Measurements from ENCODE around the gene BLTP3B.

Gene BLTP3B

DNA sequence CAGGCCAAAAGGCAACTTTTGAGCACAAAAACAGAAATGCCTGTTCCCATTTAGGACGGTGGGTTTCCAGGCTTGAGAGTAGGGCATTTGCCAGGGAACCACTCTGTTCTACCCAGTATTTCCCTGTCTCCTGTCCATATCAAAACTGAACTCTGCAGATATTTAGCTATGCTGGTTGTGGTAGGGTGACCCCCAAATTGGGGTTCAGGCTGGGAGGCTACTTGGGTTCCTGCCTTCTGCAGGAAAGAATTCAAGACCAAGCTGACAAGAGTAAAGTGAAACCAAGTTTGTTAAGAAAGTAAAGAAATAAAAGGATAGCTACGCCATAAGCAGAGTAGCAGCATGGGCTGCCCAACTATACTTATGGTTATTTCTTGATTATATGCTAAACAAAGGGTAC, 3.6 kb upstream of the BLTP3B start:
- H3K27ac Mint-ChIP-seq, result no peak overlapping the region
- H3K27me3 Mint-ChIP-seq (ENCODE audit: low read depth), result no peaks in the 10 kb centered on the region
- no peaks in the 10 kb centered on the region for H3K9me3 Mint-ChIP-seq
- peaks cover 7% of the 10 kb centered on the region for H3K4me1 Mint-ChIP-seq (ENCODE audit: low read depth)
- no peaks in the 10 kb centered on the region for H3K36me3 Mint-ChIP-seq (ENCODE audit: low read depth)
- no peak overlapping the region for H3K4me3 Mint-ChIP-seq

DNA sequence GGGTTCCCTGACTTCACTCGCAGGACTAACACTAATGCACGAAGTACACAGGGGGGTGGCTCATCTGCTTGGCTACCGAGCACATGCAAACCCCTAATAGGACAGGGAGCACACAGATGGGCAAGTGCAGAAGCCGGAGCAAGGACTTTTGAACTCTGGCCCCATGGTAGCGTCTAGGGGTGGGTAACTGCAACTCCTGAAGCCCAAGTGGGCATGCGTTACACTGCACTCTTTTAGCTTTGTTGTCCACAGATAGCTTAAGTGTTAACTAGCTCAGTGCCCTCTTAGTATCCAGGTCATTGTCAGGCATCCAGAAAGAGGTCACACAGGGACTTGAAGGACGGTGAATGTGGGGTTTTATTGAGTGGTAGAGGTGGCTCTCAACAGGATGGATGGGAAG, 3.0 kb upstream of the BLTP3B start:
- H3K27me3 Mint-ChIP-seq (ENCODE audit: low read depth), result no peaks in the 10 kb centered on the region
- no peaks in the 10 kb centered on the region for H3K9me3 Mint-ChIP-seq
- H3K4me1 Mint-ChIP-seq (ENCODE audit: low read depth), result peaks cover 10% of the 10 kb centered on the region
- H3K27ac Mint-ChIP-seq, result no peak overlapping the region
- no peak overlapping the region for H3K4me3 Mint-ChIP-seq
- peaks cover 2% of the 10 kb centered on the region for H3K36me3 Mint-ChIP-seq (ENCODE audit: low read depth)

DNA sequence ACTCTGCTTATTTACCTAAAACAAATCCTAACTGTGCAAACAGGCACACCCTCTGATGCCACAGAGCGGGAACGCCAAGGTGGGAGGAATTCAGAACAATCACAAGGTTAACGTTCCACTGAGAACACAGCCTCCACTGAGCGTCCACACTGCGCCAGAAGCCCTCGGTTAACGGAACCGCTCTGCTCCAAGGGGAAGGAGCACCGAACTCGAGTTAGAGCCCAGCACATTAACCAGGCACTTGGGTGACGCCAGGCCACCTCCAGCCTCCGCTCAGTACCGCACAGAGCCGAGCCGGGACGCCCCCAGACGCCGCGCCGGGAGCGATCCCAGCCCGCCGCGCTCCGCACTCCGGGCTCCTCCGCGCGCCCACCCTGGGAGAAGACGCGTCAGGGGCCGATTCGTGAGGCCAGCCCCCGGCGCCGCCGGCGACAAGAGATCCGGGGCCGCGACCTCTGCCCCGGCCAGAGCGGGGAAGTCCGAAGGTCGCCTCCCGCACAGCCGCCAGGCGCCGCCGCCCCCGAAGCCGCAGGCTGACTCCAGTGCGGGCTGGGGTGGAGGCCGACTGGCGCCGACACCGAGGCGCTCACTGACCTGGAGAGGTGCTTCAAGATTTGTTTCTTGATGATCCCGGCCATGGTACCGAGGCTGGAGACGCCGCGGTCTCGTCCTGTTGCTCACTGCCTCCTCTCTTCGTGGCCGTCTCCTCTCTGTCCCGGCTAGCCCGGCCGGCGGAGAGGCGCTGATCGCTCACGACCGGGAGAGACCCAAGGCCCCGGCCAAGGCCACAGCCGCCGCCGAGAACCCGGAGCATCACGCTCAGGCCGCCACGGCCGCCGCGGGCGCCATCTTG, 450 bp downstream of the BLTP3B start:
- H3K36me3 Mint-ChIP-seq (ENCODE audit: low read depth), result peaks cover 6% of the 10 kb centered on the region

DNA sequence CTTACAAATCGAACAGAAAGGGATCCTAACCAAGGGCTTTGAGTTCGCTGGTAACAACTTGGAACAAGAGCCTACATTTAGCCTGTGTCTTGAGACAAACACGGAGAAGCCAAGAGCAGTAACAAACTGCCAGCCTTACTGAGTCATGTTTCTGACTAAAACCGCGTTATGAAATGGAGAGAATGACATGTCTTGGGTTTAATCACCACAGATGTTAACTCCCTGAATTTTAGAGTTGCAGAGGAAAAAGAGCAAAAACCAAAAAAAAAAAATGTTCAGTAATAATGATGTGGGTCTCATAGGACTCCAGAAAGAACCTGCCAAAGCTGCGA, 1.0 kb downstream of the BLTP3B start:
- H3K4me1 Mint-ChIP-seq (ENCODE audit: low read depth), result peaks cover 35% of the 10 kb centered on the region
- H3K27ac Mint-ChIP-seq, result peak overlapping the region; percentile 92
- no peaks in the 10 kb centered on the region for H3K27me3 Mint-ChIP-seq (ENCODE audit: low read depth)
- no peaks in the 10 kb centered on the region for H3K9me3 Mint-ChIP-seq
- peak overlapping the region; percentile 84 for H3K4me3 Mint-ChIP-seq
- H3K36me3 Mint-ChIP-seq (ENCODE audit: low read depth), result peaks cover 6% of the 10 kb centered on the region

More for the DNA sequence above, 450 bp downstream of the BLTP3B start:
- Mint-ChIP-seq H3K4me3 (peak overlapping the region; percentile 90), H3K27me3 (ENCODE audit: low read depth) (no peaks in the 10 kb centered on the region), H3K9me3 (no peaks in the 10 kb centered on the region), H3K27ac (peak overlapping the region; percentile 93), H3K4me1 (ENCODE audit: low read depth) (peaks cover 33% of the 10 kb centered on the region)

DNA sequence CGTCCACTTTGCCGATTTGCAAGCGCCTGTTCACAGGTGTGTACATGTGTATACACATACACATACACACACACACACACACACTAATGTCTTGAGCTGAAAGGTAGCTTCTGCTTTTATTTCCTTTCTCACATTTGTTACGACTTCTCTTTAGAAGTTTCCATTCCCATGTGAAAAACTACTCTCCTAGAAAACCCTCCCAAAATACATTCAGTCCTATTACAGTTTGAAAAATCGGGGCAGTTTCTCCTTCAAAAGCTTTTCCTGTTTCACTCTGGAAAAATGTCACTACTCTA, 3.9 kb downstream of the BLTP3B start:
- no peaks in the 10 kb centered on the region for H3K27me3 Mint-ChIP-seq (ENCODE audit: low read depth)
- H3K4me3 Mint-ChIP-seq, result no peak overlapping the region
- H3K27ac Mint-ChIP-seq, result no peak overlapping the region
- peaks cover 39% of the 10 kb centered on the region for H3K4me1 Mint-ChIP-seq (ENCODE audit: low read depth)
- H3K9me3 Mint-ChIP-seq, result no peaks in the 10 kb centered on the region
- H3K36me3 Mint-ChIP-seq (ENCODE audit: low read depth), result peaks cover 9% of the 10 kb centered on the region

DNA sequence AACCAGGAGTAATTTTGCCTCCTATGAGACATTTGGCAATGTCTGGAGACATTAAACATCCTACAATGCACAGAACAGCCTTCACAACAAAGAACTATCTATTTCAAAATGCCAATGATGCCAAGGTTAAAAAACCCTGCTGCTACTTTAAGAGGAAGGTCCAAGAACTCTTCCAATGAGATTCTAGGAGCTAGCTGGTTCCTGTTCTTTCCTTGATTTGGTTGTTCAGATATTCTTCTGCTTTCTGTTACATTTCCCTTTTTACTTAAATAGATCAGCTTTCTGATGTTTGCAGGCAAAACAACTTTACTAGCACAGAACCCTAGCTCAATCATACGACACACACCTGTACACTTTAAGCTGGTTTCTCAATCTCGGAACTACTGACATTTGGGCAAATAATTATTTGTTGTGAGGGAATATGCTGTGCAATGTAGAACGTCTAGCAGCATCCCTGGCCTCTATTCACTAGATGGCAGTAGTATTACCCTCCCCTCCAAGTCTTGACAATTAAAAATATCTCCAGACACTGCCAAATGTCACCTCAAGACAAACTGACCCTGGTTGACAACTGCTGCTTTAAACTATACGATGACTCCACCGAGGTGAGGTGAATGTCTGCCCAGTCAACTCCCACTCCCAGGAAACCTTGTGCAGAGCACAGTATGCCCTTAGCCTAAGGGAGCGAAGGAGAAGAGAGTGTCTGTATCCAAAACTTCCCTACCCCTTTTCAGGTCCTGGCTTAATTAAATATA, 4.4 kb downstream of the BLTP3B start:
- Mint-ChIP-seq H3K4me1 (ENCODE audit: low read depth) (peaks cover 38% of the 10 kb centered on the region), H3K27me3 (ENCODE audit: low read depth) (no peaks in the 10 kb centered on the region), H3K4me3 (no peak overlapping the region), H3K27ac (no peak overlapping the region), H3K9me3 (no peaks in the 10 kb centered on the region), H3K36me3 (ENCODE audit: low read depth) (peaks cover 10% of the 10 kb centered on the region)

DNA sequence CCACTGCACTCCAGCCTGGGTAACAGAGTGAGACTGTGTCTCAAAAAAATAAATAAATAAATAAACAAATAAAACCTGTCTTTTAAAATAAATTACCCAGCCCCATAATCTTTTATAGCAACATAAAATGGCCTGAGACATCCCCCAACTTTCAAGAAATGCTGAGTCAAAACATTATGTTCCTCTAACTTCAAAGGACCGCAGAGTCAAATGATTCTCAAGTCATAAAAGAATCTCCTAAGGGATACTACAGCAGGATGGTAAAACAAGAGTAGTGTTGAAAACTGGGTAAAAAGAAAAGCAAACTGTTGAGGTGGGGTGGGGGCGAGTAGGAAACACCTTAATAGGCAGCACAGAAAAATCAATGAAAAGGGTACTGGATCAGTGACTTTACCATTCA, 9.5 kb downstream of the BLTP3B start:
- Mint-ChIP-seq H3K4me1 (ENCODE audit: low read depth) (peaks cover 19% of the 10 kb centered on the region), H3K9me3 (peaks cover 4% of the 10 kb centered on the region), H3K36me3 (ENCODE audit: low read depth) (peaks cover 5% of the 10 kb centered on the region), H3K27ac (no peak overlapping the region), H3K4me3 (no peak overlapping the region), H3K27me3 (ENCODE audit: low read depth) (no peaks in the 10 kb centered on the region)

DNA sequence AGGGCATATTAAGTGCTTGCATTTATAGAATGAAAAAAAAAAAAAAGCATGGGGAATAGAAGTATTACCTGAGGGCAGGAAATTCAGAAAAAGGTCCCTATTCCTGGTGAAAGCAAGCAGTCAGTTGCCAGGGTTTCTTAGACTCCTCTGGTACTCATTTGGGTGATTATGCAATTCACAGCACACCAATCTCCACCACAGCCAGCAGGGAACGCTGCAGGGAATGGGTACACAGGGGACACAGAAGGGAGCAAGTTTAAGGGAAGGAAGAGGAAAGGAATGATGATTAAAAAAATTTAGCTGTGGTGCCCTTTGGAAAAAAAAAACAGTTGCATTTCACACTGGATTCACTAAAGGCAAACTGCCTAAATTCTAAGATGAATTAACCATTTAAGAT, 14.2 kb downstream of the BLTP3B start:
- Mint-ChIP-seq H3K4me3 (no peak overlapping the region), H3K4me1 (ENCODE audit: low read depth) (peaks cover 17% of the 10 kb centered on the region), H3K36me3 (ENCODE audit: low read depth) (peaks cover 2% of the 10 kb centered on the region), H3K27ac (peak overlapping the region; percentile 43), H3K27me3 (ENCODE audit: low read depth) (no peaks in the 10 kb centered on the region), H3K9me3 (peaks cover 4% of the 10 kb centered on the region)

DNA sequence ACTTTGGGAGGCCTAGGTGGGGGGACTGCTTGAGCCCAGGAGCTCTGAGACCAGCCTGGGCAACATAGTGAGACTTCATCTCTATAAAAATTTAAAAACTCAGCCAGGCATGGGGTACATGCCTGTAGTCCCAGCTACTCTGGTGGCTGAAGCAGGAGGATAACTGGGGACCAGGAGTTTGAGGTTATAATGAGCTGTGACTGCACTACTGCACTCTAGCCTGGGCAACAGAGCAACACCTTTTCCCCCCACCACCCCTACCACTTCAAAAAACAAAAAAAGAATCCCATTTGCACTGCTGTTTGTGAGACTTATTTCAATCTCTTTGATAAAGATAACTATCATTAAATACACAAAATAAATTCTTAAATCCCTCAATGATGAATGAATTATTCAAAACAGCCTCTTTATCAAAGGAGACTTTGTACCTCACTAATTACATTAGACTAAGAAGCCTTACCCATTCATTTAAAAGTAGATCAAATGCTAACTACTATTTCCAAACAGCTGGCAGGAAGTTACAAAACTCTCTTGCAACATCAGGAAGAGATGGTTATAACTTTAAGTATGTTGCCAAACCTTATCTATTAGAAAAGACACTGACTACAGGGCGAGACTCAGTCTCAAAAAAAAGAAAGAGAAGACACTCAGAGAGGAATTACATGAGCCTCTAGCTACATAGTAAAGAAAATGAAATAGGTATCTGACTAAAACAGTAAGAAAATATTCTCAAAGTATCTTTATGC, 14.7 kb downstream of the BLTP3B start:
- Mint-ChIP-seq H3K36me3 (ENCODE audit: low read depth) (no peaks in the 10 kb centered on the region), H3K27ac (peak overlapping the region; percentile 43), H3K4me3 (no peak overlapping the region), H3K27me3 (ENCODE audit: low read depth) (no peaks in the 10 kb centered on the region), H3K4me1 (ENCODE audit: low read depth) (peaks cover 15% of the 10 kb centered on the region), H3K9me3 (peaks cover 4% of the 10 kb centered on the region)

DNA sequence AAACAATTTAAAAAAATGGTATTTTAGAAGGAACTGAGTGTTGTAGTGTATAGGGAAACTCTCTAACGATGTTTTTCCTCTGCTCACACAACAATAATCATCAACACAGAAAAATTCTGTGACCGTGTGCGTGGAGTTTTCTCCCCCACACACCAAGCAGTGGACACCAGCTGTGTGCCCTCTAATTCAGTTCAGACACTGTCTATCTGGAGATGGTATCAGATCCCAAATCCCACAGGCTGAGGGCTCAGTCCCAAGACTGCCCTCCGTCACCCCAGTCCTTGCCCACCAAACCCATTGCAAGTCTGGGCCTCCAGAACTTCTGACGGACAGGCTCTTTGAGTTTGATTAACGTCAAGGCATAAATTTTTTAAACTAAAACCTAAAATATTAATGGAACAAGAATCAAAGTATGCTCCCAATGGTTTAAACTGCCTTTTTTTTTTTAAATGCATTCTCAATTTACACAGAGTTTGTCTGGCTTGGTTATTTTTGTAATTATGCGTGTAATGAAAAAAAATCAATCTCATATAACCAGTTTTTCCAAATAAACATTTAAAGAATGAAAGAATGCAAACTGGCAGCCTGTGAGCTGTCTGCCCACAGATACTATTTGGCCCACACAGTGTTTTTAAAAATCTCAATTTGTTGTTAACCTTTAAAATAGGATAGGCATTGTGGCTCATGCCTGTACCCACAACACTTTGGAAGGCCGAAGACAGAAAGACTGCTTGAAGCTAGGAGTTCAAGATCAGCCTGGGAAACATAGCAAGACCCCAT, 19.2 kb downstream of the BLTP3B start:
- no peaks in the 10 kb centered on the region for H3K27me3 Mint-ChIP-seq (ENCODE audit: low read depth)
- peaks cover 11% of the 10 kb centered on the region for H3K36me3 Mint-ChIP-seq (ENCODE audit: low read depth)
- peaks cover 9% of the 10 kb centered on the region for H3K4me1 Mint-ChIP-seq (ENCODE audit: low read depth)
- H3K4me3 Mint-ChIP-seq, result no peak overlapping the region
- H3K9me3 Mint-ChIP-seq, result peaks cover 12% of the 10 kb centered on the region
- H3K27ac Mint-ChIP-seq, result no peak overlapping the region

DNA sequence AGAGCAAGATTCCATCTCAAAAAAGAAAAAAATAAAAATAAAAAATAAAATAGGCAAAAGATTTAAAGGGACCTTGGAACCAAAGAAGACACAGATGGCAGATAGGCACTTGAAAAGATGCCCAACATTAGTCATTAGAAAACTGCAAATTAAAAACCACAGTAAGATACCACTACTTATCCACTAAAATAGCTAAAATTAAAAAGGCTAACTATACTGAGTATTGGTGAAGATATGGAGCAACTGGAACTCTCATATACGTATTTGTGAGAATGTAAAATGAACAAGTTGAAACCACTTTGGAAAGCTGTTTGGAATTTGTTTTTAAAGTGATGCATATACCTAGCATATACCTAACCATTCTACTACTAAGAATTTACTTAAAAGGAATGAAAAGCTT, 22.3 kb downstream of the BLTP3B start:
- H3K9me3 Mint-ChIP-seq, result peaks cover 12% of the 10 kb centered on the region
- peaks cover 11% of the 10 kb centered on the region for H3K36me3 Mint-ChIP-seq (ENCODE audit: low read depth)
- no peak overlapping the region for H3K27ac Mint-ChIP-seq
- no peaks in the 10 kb centered on the region for H3K4me1 Mint-ChIP-seq (ENCODE audit: low read depth)
- no peak overlapping the region for H3K4me3 Mint-ChIP-seq
- H3K27me3 Mint-ChIP-seq (ENCODE audit: low read depth), result no peaks in the 10 kb centered on the region

DNA sequence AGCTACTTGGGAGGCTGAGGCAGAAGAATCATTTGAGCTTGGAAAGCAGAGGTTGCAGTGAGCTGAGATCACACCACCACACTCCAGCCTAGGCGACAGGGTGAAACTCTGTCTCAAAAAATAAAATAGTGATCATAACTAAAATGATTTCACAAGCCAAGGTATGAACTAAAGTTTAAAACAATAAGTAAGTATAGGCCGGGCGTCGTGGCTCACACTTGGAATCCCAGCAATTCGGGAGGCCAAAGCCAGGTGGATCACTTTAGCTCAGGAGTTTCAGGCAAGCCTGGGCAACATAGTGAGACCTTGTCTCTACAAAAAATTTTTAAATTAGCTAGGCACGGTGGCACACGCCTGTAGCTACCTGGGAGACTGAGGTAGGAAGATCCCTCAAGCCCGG, 27.4 kb downstream of the BLTP3B start:
- H3K9me3 Mint-ChIP-seq, result peaks cover 10% of the 10 kb centered on the region
- no peak overlapping the region for H3K4me3 Mint-ChIP-seq
- H3K4me1 Mint-ChIP-seq (ENCODE audit: low read depth), result peaks cover 9% of the 10 kb centered on the region
- H3K36me3 Mint-ChIP-seq (ENCODE audit: low read depth), result peaks cover 10% of the 10 kb centered on the region
- no peak overlapping the region for H3K27ac Mint-ChIP-seq
- H3K27me3 Mint-ChIP-seq (ENCODE audit: low read depth), result no peaks in the 10 kb centered on the region

DNA sequence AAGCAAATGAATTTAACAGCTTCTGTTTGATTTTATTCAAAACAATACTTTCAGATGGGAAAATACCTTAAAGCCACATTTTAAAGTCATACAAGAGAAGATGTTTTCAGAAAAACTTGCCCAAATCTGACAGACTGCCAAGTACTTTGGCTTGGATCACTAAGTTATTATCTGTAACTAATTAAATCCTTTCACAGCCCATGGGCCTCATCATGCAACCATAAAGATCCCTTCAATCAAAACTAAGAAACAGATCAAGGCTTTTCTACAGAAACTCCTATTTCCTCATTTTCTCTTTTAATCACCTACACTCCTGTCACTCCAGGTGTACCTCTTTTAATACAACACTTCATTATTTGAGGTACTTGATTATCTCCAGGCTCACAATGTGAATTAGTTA, 28.1 kb downstream of the BLTP3B start:
- Mint-ChIP-seq H3K27ac (no peak overlapping the region), H3K4me3 (no peak overlapping the region), H3K36me3 (ENCODE audit: low read depth) (peaks cover 10% of the 10 kb centered on the region), H3K27me3 (ENCODE audit: low read depth) (no peaks in the 10 kb centered on the region), H3K9me3 (peaks cover 10% of the 10 kb centered on the region), H3K4me1 (ENCODE audit: low read depth) (peaks cover 10% of the 10 kb centered on the region)

DNA sequence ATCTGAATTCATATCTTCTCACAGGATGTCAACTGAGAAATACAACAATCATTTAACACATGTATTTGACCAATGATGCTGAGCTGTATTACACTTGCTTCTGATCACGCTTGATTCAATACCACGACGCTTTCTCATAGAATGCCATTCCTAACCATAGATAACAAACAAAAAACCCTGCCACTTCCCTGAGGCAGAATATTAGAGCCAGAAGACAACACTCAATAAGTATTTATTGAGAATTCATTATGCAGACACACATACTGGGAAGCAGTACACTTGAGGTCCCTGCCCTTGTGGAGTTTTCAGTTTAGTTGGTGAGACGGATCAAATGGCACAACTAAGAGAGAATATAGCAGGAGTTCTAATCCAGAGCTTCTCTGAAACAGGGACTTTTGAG, 32.4 kb downstream of the BLTP3B start:
- peaks cover 24% of the 10 kb centered on the region for H3K36me3 Mint-ChIP-seq (ENCODE audit: low read depth)
- H3K4me3 Mint-ChIP-seq, result no peak overlapping the region
- H3K4me1 Mint-ChIP-seq (ENCODE audit: low read depth), result peaks cover 10% of the 10 kb centered on the region
- H3K9me3 Mint-ChIP-seq, result peaks cover 15% of the 10 kb centered on the region
- H3K27ac Mint-ChIP-seq, result no peak overlapping the region
- no peaks in the 10 kb centered on the region for H3K27me3 Mint-ChIP-seq (ENCODE audit: low read depth)

Data from T-helper 1 cell treated with Interleukin-12 subunit alpha and Interleukin-12 subunit beta and Interleukin-4 antibody, amounts not matched to agents 30 μg/mL and 1 μg/mL, for 36 hours (primary cell).